Glutamatergic neuron (in vitro differentiated cells): ENCODE measurements around the gene CAMKK1. TPM values are rescaled to one million over a fixed set of nuclear protein-coding genes. Genes with fewer than 3 reads are reported as not detected.
A peak's percentile ranks its signal among the peaks of the same experiment; 100 is the strongest.

ENCODE experiments used
- DNase-seq: peaks from one replicate; pipeline ENCODE4 v3.0.0; 2022
- H3K27ac Mint-ChIP-seq: one replicate; pipeline ENCODE4 v1.8.0; 2020; ENCODE audit warnings: mild to moderate bottlenecking, mixed read lengths, inconsistent platforms; ENCODE audit not compliant: unreplicated experiment
- H3K27me3 Mint-ChIP-seq: one replicate; pipeline ENCODE4 v1.8.0; 2020; ENCODE audit warnings: mild to moderate bottlenecking, moderate library complexity, mixed read lengths, inconsistent platforms; ENCODE audit not compliant: unreplicated experiment
- H3K36me3 Mint-ChIP-seq: one replicate; pipeline ENCODE4 v1.8.0; 2020; ENCODE audit warnings: mild to moderate bottlenecking, mixed read lengths, inconsistent platforms; ENCODE audit not compliant: unreplicated experiment
- H3K4me1 Mint-ChIP-seq: one replicate; pipeline ENCODE4 v1.8.0; 2020; ENCODE audit warnings: mild to moderate bottlenecking, low read depth, mixed read lengths, inconsistent platforms; ENCODE audit not compliant: unreplicated experiment
- H3K4me3 Mint-ChIP-seq: one replicate; pipeline ENCODE4 v1.8.0; 2020; ENCODE audit warnings: mild to moderate bottlenecking, mixed read lengths, inconsistent platforms; ENCODE audit not compliant: unreplicated experiment
- H3K9me3 Mint-ChIP-seq: one replicate; pipeline ENCODE4 v1.8.0; 2020; ENCODE audit warnings: mild to moderate bottlenecking, moderate library complexity, mixed read lengths, inconsistent platforms; ENCODE audit not compliant: unreplicated experiment
- total RNA-seq: library from RNA; stranded (reverse); fragmentation: NEBNext Ultra II Directional; extraction: Animal tissue kit (Norgen Biotek cat#: 25700); gene quantifications from one replicate; pipeline ENCODE4 v1.2.1, GENCODE V29; 2021; ENCODE audit not compliant: unreplicated experiment
- TF ChIP-seq, protein P1 (sequence below): fragments of 200-600 bp; sonication (generic); IDR thresholded peaks from one replicate; pipeline ENCODE4 v1.5.0; 2021; ENCODE audit not compliant: partially characterized antibody, unreplicated experiment

The CAMKK1 gene
- total RNA-seq, 1 donor from 2014 or later = 41.3 TPM

GRCh38 chr17:3887394-3887793, 5.5 kb downstream of the CAMKK1 start:
- Mint-ChIP-seq H3K27ac (peak overlapping the region; percentile 4), H3K36me3 (no peaks in the 10 kb centered on the region), H3K9me3 (peaks cover 5% of the 10 kb centered on the region), H3K4me1 (peaks cover 34% of the 10 kb centered on the region), H3K27me3 (peaks cover 14% of the 10 kb centered on the region), H3K4me3 (no peak overlapping the region)
- DNase-seq = no peak
- TF ChIP-seq, protein P1, sequence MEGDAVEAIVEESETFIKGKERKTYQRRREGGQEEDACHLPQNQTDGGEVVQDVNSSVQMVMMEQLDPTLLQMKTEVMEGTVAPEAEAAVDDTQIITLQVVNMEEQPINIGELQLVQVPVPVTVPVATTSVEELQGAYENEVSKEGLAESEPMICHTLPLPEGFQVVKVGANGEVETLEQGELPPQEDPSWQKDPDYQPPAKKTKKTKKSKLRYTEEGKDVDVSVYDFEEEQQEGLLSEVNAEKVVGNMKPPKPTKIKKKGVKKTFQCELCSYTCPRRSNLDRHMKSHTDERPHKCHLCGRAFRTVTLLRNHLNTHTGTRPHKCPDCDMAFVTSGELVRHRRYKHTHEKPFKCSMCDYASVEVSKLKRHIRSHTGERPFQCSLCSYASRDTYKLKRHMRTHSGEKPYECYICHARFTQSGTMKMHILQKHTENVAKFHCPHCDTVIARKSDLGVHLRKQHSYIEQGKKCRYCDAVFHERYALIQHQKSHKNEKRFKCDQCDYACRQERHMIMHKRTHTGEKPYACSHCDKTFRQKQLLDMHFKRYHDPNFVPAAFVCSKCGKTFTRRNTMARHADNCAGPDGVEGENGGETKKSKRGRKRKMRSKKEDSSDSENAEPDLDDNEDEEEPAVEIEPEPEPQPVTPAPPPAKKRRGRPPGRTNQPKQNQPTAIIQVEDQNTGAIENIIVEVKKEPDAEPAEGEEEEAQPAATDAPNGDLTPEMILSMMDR = no peak

GRCh38 chr17:3886776-3887175, 6.1 kb downstream of the CAMKK1 start:
- Mint-ChIP-seq H3K4me3 (no peak overlapping the region), H3K9me3 (peaks cover 5% of the 10 kb centered on the region), H3K4me1 (peaks cover 37% of the 10 kb centered on the region), H3K36me3 (no peaks in the 10 kb centered on the region), H3K27ac (no peak overlapping the region), H3K27me3 (peaks cover 14% of the 10 kb centered on the region)
- TF ChIP-seq, protein P1 = no peak
- no peak for DNase-seq

- no peaks in the 10 kb centered on the region for H3K36me3 Mint-ChIP-seq
- DNase-seq = no peak
- TF ChIP-seq, protein P1 = no peak
- no peak overlapping the region for H3K4me3 Mint-ChIP-seq
- H3K9me3 Mint-ChIP-seq = no peaks in the 10 kb centered on the region
- peaks cover 6% of the 10 kb centered on the region for H3K27me3 Mint-ChIP-seq
- H3K4me1 Mint-ChIP-seq = peaks cover 37% of the 10 kb centered on the region
- H3K27ac Mint-ChIP-seq = peak overlapping the region; percentile 55
These were observed 6.9 kb downstream of the CAMKK1 start for GRCh38 chr17:3885970-3886369.

GRCh38 chr17:3885271-3885670, 7.6 kb downstream of the CAMKK1 start:
- DNase-seq = no peak
- H3K27ac Mint-ChIP-seq = no peak overlapping the region
- TF ChIP-seq, protein P1 = no peak
- peaks cover 37% of the 10 kb centered on the region for H3K4me1 Mint-ChIP-seq
- H3K9me3 Mint-ChIP-seq = no peaks in the 10 kb centered on the region
- H3K36me3 Mint-ChIP-seq = no peaks in the 10 kb centered on the region
- H3K27me3 Mint-ChIP-seq = peaks cover 6% of the 10 kb centered on the region
- no peak overlapping the region for H3K4me3 Mint-ChIP-seq

DNA sequence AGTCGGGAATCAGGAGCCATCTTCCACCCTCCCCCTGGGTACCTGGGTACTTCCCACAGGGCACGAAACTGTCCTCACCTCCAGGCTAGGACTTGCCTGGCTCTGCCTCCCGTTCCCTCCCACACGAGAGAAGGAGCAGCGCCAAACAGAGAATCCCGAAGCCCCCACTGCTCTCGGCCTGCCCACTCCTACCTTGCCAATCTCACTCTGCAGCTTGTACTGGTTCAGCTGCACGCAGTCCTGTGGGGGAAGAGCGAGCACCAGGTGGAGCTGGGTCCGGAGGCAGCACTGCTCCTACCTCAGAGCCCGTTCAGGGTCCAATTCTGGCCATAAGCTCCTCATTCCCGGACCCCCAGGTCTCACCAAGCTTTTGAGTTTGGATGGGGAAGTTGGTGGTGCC, 8.7 kb downstream of the CAMKK1 start:
- TF ChIP-seq, protein P1 = no peak
- no peak for DNase-seq
- Mint-ChIP-seq H3K36me3 (no peaks in the 10 kb centered on the region), H3K27me3 (peaks cover 13% of the 10 kb centered on the region), H3K4me3 (no peak overlapping the region), H3K4me1 (peaks cover 43% of the 10 kb centered on the region), H3K9me3 (peaks cover 8% of the 10 kb centered on the region), H3K27ac (peak overlapping the region; percentile 17)
